GM06990 (cell line): Measurements from ENCODE around the gene LRRC8A.
"Not testable (repeated sequence)": the region's sequence is repeated elsewhere in the genome, so short reads cannot be mapped to it uniquely, and the experiment has no call there.

Experiments
- DNase-seq: peaks from one replicate; pipeline ENCODE4 v3.0.0-alpha.2; 2011; ENCODE audit not compliant: insufficient read length; ENCODE audit errors: extremely low read depth
- H3K27me3 ChIP-seq: replicated peaks from 2 replicates; pipeline ENCODE4 v1.6.0; 2011; ENCODE audit warnings: low read length; ENCODE audit not compliant: control insufficient read depth, insufficient read depth
- H3K36me3 ChIP-seq: 2 replicates; pipeline ENCODE4 v1.5.1; 2011; ENCODE audit warnings: low read length; ENCODE audit not compliant: control insufficient read depth, insufficient read depth
- H3K4me3 ChIP-seq: replicated peaks from 2 replicates; pipeline ENCODE4 v1.5.1; 2011; ENCODE audit warnings: low read depth, mild to moderate bottlenecking, control low read depth, low read length
- TF ChIP-seq, protein P1 (sequence below): IDR thresholded peaks from 2 replicates; pipeline ENCODE4 v1.5.1; 2011; ENCODE audit warnings: low read length, control low read depth, mild to moderate bottlenecking, inconsistent platforms; ENCODE audit not compliant: insufficient read depth, poor library complexity, severe bottlenecking

LRRC8A gene

DNA sequence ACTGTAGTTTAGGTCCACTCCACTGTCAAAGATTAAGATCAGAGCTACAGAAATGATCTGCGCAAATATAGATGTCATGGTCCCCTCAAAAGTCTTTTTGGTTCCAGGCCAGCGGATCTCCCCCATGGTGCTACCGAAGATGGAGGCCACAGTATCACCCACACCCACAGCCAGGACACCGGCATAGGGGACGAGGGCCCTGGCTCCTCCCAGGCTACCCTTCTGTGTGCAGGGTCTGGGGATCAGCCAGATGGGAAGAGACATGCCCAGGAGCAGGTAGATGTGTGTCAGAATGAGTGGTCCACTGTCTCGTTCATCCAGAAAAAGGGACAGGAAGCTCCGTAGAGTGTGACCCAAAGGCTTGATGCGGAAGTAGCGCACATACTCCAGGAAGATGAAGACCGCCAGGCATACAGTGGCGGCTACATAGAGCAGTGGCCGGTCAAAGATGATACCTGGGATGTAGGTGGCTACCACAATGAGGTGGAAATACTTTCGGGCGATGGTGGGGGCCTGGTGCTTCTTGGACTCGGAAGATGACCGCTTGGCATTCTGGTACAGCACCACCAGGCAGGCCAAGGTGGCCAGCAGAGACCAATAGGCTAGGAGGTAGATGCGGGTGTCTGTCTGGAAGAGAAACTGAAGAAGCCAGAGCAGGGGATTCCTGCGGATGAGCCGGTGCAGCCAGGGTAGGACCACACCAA is 64.0 kb downstream of the LRRC8A start:
- no peak for DNase-seq
- TF ChIP-seq, protein P1, sequence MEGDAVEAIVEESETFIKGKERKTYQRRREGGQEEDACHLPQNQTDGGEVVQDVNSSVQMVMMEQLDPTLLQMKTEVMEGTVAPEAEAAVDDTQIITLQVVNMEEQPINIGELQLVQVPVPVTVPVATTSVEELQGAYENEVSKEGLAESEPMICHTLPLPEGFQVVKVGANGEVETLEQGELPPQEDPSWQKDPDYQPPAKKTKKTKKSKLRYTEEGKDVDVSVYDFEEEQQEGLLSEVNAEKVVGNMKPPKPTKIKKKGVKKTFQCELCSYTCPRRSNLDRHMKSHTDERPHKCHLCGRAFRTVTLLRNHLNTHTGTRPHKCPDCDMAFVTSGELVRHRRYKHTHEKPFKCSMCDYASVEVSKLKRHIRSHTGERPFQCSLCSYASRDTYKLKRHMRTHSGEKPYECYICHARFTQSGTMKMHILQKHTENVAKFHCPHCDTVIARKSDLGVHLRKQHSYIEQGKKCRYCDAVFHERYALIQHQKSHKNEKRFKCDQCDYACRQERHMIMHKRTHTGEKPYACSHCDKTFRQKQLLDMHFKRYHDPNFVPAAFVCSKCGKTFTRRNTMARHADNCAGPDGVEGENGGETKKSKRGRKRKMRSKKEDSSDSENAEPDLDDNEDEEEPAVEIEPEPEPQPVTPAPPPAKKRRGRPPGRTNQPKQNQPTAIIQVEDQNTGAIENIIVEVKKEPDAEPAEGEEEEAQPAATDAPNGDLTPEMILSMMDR: no peak
- H3K27me3 ChIP-seq: no peaks in the 10 kb centered on the region
- H3K36me3 ChIP-seq: peaks cover 5% of the 10 kb centered on the region
- peak overlapping the region; percentile 79; the same call in 1 of the 2 replicates for H3K4me3 ChIP-seq

DNA sequence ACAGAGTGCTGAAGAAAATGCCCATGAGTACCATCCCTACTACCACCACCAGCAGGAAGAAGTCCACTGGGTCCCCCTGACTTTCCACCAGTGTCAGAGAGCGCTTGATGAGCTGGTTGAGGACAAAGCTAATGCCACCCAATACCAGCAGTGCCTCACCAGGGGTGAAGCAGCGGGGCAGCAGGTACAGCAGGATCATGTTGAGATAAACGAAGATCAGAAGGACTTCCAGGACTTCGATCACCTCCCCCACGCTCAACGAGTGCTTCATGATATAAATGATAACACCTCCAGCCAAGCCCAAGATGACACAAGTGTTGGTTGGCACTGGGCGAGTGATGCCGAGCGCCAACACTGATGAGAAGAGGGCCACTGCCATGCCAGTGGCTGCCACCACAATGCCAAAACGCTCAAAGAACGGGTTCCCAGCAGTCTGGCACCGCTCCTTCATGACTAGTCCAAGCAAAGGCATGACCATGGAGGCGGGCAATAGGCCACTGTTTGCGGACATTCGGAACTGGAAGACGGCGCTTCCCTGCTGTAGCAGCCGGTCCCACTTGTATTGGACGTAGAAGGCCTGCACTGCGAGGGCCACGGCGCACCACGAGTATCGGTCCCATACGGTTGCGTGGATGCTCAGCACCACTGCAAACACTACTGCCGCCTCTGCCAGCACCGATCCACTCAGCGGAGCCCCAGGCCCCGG is 64.8 kb downstream of the LRRC8A start:
- no peak for DNase-seq
- Histone ChIP-seq H3K4me3 (peak overlapping the region; percentile 79), H3K36me3 (peaks cover 5% of the 10 kb centered on the region), H3K27me3 (no peaks in the 10 kb centered on the region)
- TF ChIP-seq, protein P1: no peak

DNA sequence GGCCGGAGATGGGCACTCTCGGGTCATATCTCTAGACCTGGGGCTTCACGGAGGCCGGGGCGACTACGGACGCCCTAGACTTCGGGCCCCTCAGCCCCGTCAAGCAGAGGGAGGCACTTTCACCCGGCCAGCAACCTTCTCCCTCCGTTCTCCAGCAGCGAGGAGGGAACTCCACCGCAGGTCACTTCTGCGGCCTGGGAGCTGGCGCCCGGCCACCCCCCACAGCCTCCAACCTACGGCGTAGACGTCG is 65.3 kb downstream of the LRRC8A start:
- H3K27me3 ChIP-seq: no peaks in the 10 kb centered on the region
- H3K4me3 ChIP-seq: peak overlapping the region; percentile 79
- H3K36me3 ChIP-seq: peaks cover 7% of the 10 kb centered on the region
- TF ChIP-seq, protein P1: no peak
- DNase-seq: no peak

DNA sequence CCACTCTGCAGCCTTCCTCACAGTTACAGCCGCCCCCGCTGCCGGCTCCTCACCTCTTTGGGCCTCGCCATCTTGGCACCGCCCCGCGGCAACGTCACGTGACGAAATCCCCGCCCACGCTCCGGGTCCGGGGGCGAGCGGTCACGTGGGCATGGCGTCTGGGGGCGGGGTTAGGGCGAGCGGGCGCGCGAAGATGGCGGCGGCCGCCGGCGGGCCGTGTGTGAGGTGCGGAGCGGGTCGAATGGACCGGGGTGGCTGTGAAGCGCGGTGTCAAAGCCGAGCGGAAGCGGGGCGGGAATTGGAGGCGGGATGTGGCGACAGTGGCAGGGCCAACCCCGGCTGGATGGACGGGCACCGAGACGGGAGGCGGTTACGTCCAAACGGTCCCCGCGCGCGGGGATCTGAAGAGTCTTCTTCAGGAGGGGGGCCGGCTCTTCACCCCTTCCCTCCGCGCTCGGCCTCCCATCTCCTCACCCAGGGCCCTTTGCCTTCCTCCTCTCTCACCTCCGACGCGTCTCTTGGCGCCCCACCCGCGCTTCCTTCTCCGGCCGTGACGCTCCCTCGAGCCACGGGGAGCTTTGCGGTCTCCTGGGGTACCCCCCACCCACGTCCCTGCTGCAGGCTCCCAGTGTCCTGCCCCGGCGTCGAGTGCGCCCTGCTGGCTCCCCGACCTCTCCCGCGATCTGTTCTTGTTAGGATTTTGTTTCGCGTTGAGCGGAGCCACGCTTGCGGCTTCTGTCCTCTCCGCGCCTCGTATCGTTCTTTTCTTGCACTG is 65.8 kb downstream of the LRRC8A start, which contains the start of the genes DOLK and NUP188:
Gene DOLK, minus strand, starts transcription at position 77 of the 775 bp plus-strand sequence. CDS start 300 bp downstream, outside the sequence.
Gene NUP188, plus strand, starts transcription at position 173 of the 775 bp plus-strand sequence. Its CDS starts 21 bp downstream, at position 194.
- TF ChIP-seq, protein P1: no peak
- Histone ChIP-seq H3K36me3 (peaks cover 7% of the 10 kb centered on the region), H3K27me3 (no peaks in the 10 kb centered on the region), H3K4me3 (peak within 1 kb of the TSS; percentile 79)
- peak; percentile 94 for DNase-seq

DNA sequence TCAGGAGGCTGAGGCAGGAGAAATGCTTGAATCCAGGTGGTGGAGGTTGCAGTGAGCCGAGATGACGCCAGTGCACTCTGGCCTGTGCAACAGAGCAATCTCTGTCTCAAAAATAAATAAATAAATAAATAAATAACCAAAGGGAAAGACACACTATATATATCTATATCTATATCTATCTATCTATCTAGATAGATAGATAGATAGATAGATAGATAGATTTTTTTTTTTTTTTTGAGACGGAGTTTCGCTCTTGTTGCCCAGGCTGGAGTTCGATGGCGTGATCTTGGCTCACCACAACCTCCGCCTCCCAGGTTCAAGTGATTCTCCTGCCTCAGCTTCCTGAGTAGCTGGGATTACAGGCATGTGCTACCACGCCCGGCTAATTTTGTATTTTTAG is 79.5 kb downstream of the LRRC8A start:
- not testable (repeated sequence) for H3K36me3 ChIP-seq, H3K27me3 ChIP-seq, H3K4me3 ChIP-seq, DNase-seq
